ENCODE data around the gene NRXN3.

NRXN3 gene

DNA sequence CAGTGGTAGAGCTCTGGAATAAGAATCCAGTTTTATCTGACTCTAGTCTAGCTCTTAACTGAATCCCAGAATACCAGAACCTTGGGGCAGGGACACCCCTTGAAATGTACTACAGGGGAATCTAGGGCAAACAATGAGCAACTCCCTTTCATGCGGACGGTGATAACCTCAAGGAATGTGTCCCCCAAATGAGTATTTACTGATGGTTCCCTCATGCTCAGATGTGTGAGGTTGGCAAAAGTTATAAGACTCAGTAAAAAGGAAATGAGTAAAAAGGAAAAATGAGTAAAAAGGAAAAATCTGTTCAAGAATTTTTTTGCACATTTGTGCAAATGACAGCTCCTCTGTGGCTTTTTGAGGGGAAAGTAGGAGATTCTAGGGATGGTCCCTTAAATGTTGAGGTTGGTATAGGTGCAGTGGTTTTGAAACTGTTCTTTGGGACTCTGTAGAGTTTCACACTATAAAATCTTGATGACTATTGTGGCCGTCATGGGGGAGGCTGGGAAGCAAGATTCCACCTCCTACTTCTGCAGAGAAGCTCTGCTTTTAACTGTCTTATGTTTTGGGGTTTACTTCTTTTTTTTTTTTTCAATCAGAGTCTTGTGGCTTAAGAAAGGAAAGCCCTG, 58.6 kb downstream of the NRXN3 start:
- Histone ChIP-seq H3K9ac (ENCODE audit: low read length) (no peak overlapping the region), H3K27ac (ENCODE audit: low read depth, low read length) (no peak overlapping the region), H3K9me3 (ENCODE audit: insufficient read depth, low read length) (no peaks in the 10 kb centered on the region), H3K4me2 (ENCODE audit: low read depth, low read length, poor library complexity, severe bottlenecking) (no peak overlapping the region), H3K36me3 (ENCODE audit: low read length) (no peaks in the 10 kb centered on the region), H2AFZ (ENCODE audit: low read depth, low read length, severe bottlenecking) (no peak overlapping the region), H3K79me2 (ENCODE audit: insufficient read depth, low read length) (no peaks in the 10 kb centered on the region), H3F3A (ENCODE audit: insufficient read depth) (no peaks in the 10 kb centered on the region), H3K27me3 (ENCODE audit: low read length) (no peaks in the 10 kb centered on the region), H4K20me1 (ENCODE audit: low read depth, low read length) (no peaks in the 10 kb centered on the region), H3K9me2 (replicated peaks; ENCODE audit: insufficient read depth, low read length) (no peaks in the 10 kb centered on the region), H3K4me3 (ENCODE audit: insufficient read depth, low read length, poor library complexity, severe bottlenecking) (no peak overlapping the region)
- TF ChIP-seq EZH2phosphoT487 (conservative IDR thresholded peaks at IDR 0.05; ENCODE audit: low read length): no peak
- TF ChIP-seq, protein P1, sequence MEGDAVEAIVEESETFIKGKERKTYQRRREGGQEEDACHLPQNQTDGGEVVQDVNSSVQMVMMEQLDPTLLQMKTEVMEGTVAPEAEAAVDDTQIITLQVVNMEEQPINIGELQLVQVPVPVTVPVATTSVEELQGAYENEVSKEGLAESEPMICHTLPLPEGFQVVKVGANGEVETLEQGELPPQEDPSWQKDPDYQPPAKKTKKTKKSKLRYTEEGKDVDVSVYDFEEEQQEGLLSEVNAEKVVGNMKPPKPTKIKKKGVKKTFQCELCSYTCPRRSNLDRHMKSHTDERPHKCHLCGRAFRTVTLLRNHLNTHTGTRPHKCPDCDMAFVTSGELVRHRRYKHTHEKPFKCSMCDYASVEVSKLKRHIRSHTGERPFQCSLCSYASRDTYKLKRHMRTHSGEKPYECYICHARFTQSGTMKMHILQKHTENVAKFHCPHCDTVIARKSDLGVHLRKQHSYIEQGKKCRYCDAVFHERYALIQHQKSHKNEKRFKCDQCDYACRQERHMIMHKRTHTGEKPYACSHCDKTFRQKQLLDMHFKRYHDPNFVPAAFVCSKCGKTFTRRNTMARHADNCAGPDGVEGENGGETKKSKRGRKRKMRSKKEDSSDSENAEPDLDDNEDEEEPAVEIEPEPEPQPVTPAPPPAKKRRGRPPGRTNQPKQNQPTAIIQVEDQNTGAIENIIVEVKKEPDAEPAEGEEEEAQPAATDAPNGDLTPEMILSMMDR (IDR thresholded peaks at IDR 0.05; ENCODE audit: insufficient read depth, low read length, poor library complexity, severe bottlenecking): no peak

DNA sequence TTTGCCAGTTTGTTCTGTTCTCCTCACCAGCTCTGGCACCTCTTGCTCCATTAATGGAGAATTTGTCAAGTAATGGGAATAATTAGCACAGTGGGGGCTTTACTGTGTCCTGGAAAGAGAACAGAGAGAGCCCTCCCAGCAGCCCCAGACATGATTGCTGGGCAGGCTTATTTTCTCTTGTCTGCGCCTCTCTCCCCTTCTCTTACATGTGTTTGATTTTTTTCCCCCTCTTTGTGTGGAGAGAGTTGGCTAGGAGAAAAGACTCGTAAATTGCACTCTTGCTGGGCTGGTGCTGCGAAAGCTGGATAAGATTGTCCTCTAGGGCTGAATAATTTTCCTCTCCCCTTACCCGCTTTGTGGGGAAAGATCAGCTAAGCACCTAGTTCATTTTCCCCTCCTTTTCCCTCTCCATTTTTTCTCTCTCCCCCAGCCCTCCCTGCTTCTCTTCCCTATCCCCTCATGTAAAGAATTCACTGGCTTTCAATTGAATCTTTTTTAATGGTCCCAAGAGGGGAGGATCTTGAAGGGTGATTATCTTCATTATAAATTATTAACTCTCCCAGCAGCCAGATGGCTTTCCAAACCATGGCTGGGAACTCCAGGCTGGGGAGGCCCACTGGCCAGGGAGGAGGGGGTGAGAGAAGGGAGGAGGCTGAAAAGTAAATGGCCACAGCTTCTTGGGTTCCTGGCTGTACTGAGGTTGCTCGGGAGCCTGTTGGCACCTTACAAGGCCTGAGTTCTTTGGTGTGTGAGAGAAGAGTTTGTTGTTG, 62.2 kb downstream of the NRXN3 start:
- Histone ChIP-seq H3F3A (ENCODE audit: insufficient read depth) (no peaks in the 10 kb centered on the region), H3K27ac (ENCODE audit: low read depth, low read length) (no peak overlapping the region), H3K9me2 (replicated peaks; ENCODE audit: insufficient read depth, low read length) (no peaks in the 10 kb centered on the region), H3K9ac (ENCODE audit: low read length) (no peak overlapping the region), H4K20me1 (ENCODE audit: low read depth, low read length) (no peaks in the 10 kb centered on the region), H3K27me3 (ENCODE audit: low read length) (no peaks in the 10 kb centered on the region), H3K9me3 (ENCODE audit: insufficient read depth, low read length) (no peaks in the 10 kb centered on the region), H3K4me3 (ENCODE audit: insufficient read depth, low read length, poor library complexity, severe bottlenecking) (no peak overlapping the region), H3K79me2 (ENCODE audit: insufficient read depth, low read length) (no peaks in the 10 kb centered on the region), H2AFZ (ENCODE audit: low read depth, low read length, severe bottlenecking) (no peak overlapping the region), H3K36me3 (ENCODE audit: low read length) (no peaks in the 10 kb centered on the region), H3K4me2 (ENCODE audit: low read depth, low read length, poor library complexity, severe bottlenecking) (no peak overlapping the region)
- TF ChIP-seq EZH2phosphoT487 (conservative IDR thresholded peaks at IDR 0.05; ENCODE audit: low read length): no peak
- TF ChIP-seq, protein P1 (IDR thresholded peaks at IDR 0.05; ENCODE audit: insufficient read depth, low read length, poor library complexity, severe bottlenecking): no peak

DNA sequence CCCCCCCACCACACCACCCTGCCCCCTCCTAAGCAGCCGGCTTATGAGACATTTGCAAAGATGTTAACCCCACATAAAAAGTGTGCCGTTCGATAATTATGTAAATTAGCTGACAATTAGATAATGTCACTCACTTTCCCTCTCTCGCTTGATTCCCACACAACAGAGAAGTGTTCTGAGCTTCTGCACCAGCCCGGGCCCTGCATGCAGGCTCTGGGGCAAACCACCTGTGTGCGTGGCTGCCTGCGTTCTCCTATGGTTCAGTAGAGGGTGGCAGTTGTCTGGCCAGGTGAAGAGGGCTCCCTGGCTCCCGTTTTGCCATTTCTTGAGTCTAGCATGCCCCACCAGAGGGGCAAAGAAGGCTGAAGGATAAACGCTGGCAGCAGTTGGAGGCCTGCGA, 68.0 kb downstream of the NRXN3 start:
- Histone ChIP-seq H3K79me2 (ENCODE audit: insufficient read depth, low read length) (no peaks in the 10 kb centered on the region), H3K9me3 (ENCODE audit: insufficient read depth, low read length) (no peaks in the 10 kb centered on the region), H3K9me2 (replicated peaks; ENCODE audit: insufficient read depth, low read length) (no peaks in the 10 kb centered on the region), H3K36me3 (ENCODE audit: low read length) (no peaks in the 10 kb centered on the region), H3K4me3 (ENCODE audit: insufficient read depth, low read length, poor library complexity, severe bottlenecking) (no peak overlapping the region), H4K20me1 (ENCODE audit: low read depth, low read length) (no peaks in the 10 kb centered on the region), H3K4me2 (ENCODE audit: low read depth, low read length, poor library complexity, severe bottlenecking) (no peak overlapping the region), H3K27me3 (ENCODE audit: low read length) (no peaks in the 10 kb centered on the region), H2AFZ (ENCODE audit: low read depth, low read length, severe bottlenecking) (no peak overlapping the region), H3K9ac (ENCODE audit: low read length) (no peak overlapping the region), H3K27ac (ENCODE audit: low read depth, low read length) (no peak overlapping the region), H3F3A (ENCODE audit: insufficient read depth) (no peaks in the 10 kb centered on the region)
- no peak for TF ChIP-seq EZH2phosphoT487 (conservative IDR thresholded peaks at IDR 0.05; ENCODE audit: low read length)
- TF ChIP-seq, protein P1 (IDR thresholded peaks at IDR 0.05; ENCODE audit: insufficient read depth, low read length, poor library complexity, severe bottlenecking): no peak
